WTC11 (cell line): ENCODE results near the gene LDLRAD3. TPM values are rescaled to one million over a fixed set of nuclear protein-coding genes. Genes with fewer than 3 reads are reported as not detected.

Source experiments
- ATAC-seq: fragments of 200-7000 bp; cut with Tn5 transposase; 2 replicates; pipeline ENCODE4 v1.10.0; 2021; ENCODE audit warnings: mild to moderate bottlenecking, moderate library complexity
- CTCF ChIA-PET: fragments of 300-600 bp; sonication (Branson Sonifier 250); formaldehyde crosslinking; loops from one replicate; lab custom pipeline; 2021; ENCODE audit warnings: antibody characterized with exemption; lab: Charles Lee
- POLR2A ChIA-PET: fragments of 350-600 bp; sonication (Branson Sonifier 250); formaldehyde crosslinking; loops from one replicate; lab custom pipeline; 2021; ENCODE audit warnings: antibody characterized with exemption; lab: Charles Lee
- DNase-seq: peaks from one replicate; pipeline ENCODE4 v3.0.0; 2021; ENCODE audit warnings: low spot score
- H3K27ac Mint-ChIP-seq: 2 replicates; pipeline ENCODE4 v1.8.0; 2021; ENCODE audit warnings: mixed read lengths
- H3K27me3 Mint-ChIP-seq: 2 replicates; pipeline ENCODE4 v1.8.0; 2021; ENCODE audit warnings: low read depth, mild to moderate bottlenecking, moderate library complexity, mixed read lengths
- H3K36me3 Mint-ChIP-seq: 2 replicates; pipeline ENCODE4 v1.8.0; 2021; ENCODE audit warnings: mixed read lengths
- H3K4me1 Mint-ChIP-seq: 2 replicates; pipeline ENCODE4 v1.8.0; 2022; ENCODE audit warnings: mixed read lengths
- H3K4me3 Mint-ChIP-seq: 2 replicates; pipeline ENCODE4 v1.8.0; 2021; ENCODE audit warnings: mild to moderate bottlenecking, moderate library complexity, mixed read lengths
- H3K9me3 Mint-ChIP-seq: 2 replicates; pipeline ENCODE4 v1.8.0; 2021; ENCODE audit warnings: mixed read lengths
- ETV6 ChIP-seq: sonication (generic); formaldehyde crosslinking; IDR thresholded peaks from 2 replicates; pipeline ENCODE4 v1.8.1; 2022; ENCODE audit warnings: mild to moderate bottlenecking, missing genetic modification reagents
- FOXP1 ChIP-seq: sonication (generic); formaldehyde crosslinking; IDR thresholded peaks from 2 replicates; pipeline ENCODE4 v1.8.0; 2022; ENCODE audit warnings: missing genetic modification reagents, mild to moderate bottlenecking, moderate library complexity, borderline replicate concordance
- GABPB1 ChIP-seq: sonication (generic); formaldehyde crosslinking; IDR thresholded peaks from 2 replicates; pipeline ENCODE4 v1.8.1; 2023; ENCODE audit warnings: mild to moderate bottlenecking, missing genetic modification reagents
- IRF2 ChIP-seq: sonication (generic); formaldehyde crosslinking; IDR thresholded peaks from 2 replicates; pipeline ENCODE4 v1.8.0; 2022; ENCODE audit warnings: low read depth, missing genetic modification reagents, borderline replicate concordance
- MAX ChIP-seq: sonication (generic); formaldehyde crosslinking; IDR thresholded peaks from 2 replicates; pipeline ENCODE4 v1.8.0; 2022; ENCODE audit warnings: mild to moderate bottlenecking, missing genetic modification reagents
- OVOL2 ChIP-seq: fragments of 250-450 bp; sonication (Bioruptor Pico); IDR thresholded peaks from 2 replicates; pipeline ENCODE4 v1.9.0; 2021; ENCODE audit warnings: mild to moderate bottlenecking, borderline replicate concordance
- SMAD4 ChIP-seq: sonication (generic); formaldehyde crosslinking; IDR thresholded peaks from 2 replicates; pipeline ENCODE4 v1.8.0; 2022; ENCODE audit warnings: mild to moderate bottlenecking, missing genetic modification reagents
- SOX15 ChIP-seq: fragments of 250-450 bp; sonication (Bioruptor Pico); IDR thresholded peaks from 2 replicates; pipeline ENCODE4 v1.9.0; 2021; ENCODE audit warnings: mild to moderate bottlenecking
- TEAD4 ChIP-seq: sonication (generic); formaldehyde crosslinking; IDR thresholded peaks from 2 replicates; pipeline ENCODE4 v1.8.0; 2022; ENCODE audit warnings: mild to moderate bottlenecking, missing genetic modification reagents
- ZNF263 ChIP-seq: sonication (generic); formaldehyde crosslinking; IDR thresholded peaks from 2 replicates; pipeline ENCODE4 v1.8.1; 2022; ENCODE audit warnings: low read depth, mild to moderate bottlenecking, moderate library complexity, missing genetic modification reagents
- ZNF671 ChIP-seq: fragments of 250-450 bp; sonication (Bioruptor Pico); IDR thresholded peaks from 2 replicates; pipeline ENCODE4 v1.8.0; 2021; ENCODE audit warnings: mild to moderate bottlenecking
- total RNA-seq: library from RNA; stranded (reverse); gene quantifications from 3 replicates; pipeline ENCODE4 v1.2.3, GENCODE V29; 2021
- TF ChIP-seq, protein P1 (sequence below): sonication (generic); formaldehyde crosslinking; IDR thresholded peaks from 2 replicates; pipeline ENCODE4 v1.8.1; 2022; ENCODE audit warnings: mild to moderate bottlenecking, missing genetic modification reagents, moderate library complexity, borderline replicate concordance
- TF ChIP-seq, protein P2 (sequence below): fragments of 250-450 bp; sonication (Bioruptor Pico); conservative IDR thresholded peaks from 2 replicates; pipeline ENCODE4 v1.9.0; 2021; ENCODE audit warnings: mild to moderate bottlenecking
- TF ChIP-seq, protein P3 (sequence below): sonication (generic); formaldehyde crosslinking; IDR thresholded peaks from 2 replicates; pipeline ENCODE4 v1.8.0; 2022; ENCODE audit warnings: missing genetic modification reagents
- TF ChIP-seq, protein P4 (sequence below): sonication (generic); formaldehyde crosslinking; IDR thresholded peaks from 2 replicates; pipeline ENCODE4 v1.8.1; 2023; ENCODE audit warnings: mild to moderate bottlenecking, missing genetic modification reagents
- TF ChIP-seq, protein P5 (sequence below): fragments of 250-450 bp; sonication (Bioruptor Pico); IDR thresholded peaks from 2 replicates; pipeline ENCODE4 v1.8.0; 2021; ENCODE audit warnings: mild to moderate bottlenecking
- TF ChIP-seq, protein P6 (sequence below): fragments of 250-450 bp; sonication (Bioruptor Pico); IDR thresholded peaks from 2 replicates; pipeline ENCODE4 v1.9.0; 2021; ENCODE audit warnings: moderate library complexity, mild to moderate bottlenecking, inconsistent platforms, borderline replicate concordance
- TF ChIP-seq, protein P7 (sequence below): sonication (generic); formaldehyde crosslinking; IDR thresholded peaks from 2 replicates; pipeline ENCODE4 v1.8.1; 2023; ENCODE audit warnings: mild to moderate bottlenecking, missing genetic modification reagents, borderline replicate concordance

The LDLRAD3 gene
- total RNA-seq, 1 experiment from 2014 or later = 14.5 TPM

- TF ChIP-seq, protein P1, sequence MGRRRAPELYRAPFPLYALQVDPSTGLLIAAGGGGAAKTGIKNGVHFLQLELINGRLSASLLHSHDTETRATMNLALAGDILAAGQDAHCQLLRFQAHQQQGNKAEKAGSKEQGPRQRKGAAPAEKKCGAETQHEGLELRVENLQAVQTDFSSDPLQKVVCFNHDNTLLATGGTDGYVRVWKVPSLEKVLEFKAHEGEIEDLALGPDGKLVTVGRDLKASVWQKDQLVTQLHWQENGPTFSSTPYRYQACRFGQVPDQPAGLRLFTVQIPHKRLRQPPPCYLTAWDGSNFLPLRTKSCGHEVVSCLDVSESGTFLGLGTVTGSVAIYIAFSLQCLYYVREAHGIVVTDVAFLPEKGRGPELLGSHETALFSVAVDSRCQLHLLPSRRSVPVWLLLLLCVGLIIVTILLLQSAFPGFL = no peak
- TF ChIP-seq OVOL2 (CRISPR knock-in tag) (no peak), MAX (CRISPR knock-in tag) (no peak), ZNF263 (CRISPR knock-in tag) (no peak), SOX15 (no peak), TEAD4 (CRISPR knock-in tag) (no peak), ZNF671 (CRISPR knock-in tag) (no peak), FOXP1 (CRISPR knock-in tag) (no peak)
- TF ChIP-seq, protein P2, sequence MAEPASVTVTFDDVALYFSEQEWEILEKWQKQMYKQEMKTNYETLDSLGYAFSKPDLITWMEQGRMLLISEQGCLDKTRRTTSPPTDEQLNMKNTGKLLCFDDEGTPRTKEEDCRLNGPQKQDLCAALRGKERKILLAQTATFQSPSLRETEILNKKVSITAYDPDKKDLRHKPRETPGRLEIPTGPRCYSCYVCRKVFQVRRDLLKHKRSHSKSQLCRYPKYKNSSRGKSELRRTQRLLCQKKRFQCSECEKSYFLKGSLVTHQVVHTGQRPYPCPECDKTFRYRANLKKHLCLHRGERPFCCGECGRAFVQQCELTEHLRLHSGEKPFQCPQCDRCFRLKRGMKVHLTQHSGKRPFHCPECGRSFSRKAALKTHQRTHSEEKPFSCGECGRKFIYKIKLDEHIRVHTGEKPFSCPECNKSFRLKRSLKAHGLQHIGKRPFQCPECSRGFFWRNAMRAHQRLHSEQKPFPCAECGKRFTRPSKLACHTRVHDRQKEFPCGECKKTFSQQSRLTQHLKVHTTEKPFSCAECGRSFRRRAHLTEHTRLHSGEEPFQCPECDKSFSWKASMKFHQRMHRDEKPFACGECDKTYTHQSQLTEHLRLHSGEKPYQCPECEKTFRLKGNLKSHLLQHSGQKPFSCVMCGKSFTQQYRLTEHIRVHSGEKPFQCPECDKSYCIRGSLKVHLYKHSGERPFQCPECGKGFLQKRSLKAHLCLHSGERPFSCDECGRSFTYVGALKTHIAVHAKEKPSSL (CRISPR knock-in tag) = no peak
- TF ChIP-seq, protein P3, sequence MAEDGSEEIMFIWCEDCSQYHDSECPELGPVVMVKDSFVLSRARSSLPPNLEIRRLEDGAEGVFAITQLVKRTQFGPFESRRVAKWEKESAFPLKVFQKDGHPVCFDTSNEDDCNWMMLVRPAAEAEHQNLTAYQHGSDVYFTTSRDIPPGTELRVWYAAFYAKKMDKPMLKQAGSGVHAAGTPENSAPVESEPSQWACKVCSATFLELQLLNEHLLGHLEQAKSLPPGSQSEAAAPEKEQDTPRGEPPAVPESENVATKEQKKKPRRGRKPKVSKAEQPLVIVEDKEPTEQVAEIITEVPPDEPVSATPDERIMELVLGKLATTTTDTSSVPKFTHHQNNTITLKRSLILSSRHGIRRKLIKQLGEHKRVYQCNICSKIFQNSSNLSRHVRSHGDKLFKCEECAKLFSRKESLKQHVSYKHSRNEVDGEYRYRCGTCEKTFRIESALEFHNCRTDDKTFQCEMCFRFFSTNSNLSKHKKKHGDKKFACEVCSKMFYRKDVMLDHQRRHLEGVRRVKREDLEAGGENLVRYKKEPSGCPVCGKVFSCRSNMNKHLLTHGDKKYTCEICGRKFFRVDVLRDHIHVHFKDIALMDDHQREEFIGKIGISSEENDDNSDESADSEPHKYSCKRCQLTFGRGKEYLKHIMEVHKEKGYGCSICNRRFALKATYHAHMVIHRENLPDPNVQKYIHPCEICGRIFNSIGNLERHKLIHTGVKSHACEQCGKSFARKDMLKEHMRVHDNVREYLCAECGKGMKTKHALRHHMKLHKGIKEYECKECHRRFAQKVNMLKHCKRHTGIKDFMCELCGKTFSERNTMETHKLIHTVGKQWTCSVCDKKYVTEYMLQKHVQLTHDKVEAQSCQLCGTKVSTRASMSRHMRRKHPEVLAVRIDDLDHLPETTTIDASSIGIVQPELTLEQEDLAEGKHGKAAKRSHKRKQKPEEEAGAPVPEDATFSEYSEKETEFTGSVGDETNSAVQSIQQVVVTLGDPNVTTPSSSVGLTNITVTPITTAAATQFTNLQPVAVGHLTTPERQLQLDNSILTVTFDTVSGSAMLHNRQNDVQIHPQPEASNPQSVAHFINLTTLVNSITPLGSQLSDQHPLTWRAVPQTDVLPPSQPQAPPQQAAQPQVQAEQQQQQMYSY (CRISPR knock-in tag) = no peak
- TF ChIP-seq, protein P4, sequence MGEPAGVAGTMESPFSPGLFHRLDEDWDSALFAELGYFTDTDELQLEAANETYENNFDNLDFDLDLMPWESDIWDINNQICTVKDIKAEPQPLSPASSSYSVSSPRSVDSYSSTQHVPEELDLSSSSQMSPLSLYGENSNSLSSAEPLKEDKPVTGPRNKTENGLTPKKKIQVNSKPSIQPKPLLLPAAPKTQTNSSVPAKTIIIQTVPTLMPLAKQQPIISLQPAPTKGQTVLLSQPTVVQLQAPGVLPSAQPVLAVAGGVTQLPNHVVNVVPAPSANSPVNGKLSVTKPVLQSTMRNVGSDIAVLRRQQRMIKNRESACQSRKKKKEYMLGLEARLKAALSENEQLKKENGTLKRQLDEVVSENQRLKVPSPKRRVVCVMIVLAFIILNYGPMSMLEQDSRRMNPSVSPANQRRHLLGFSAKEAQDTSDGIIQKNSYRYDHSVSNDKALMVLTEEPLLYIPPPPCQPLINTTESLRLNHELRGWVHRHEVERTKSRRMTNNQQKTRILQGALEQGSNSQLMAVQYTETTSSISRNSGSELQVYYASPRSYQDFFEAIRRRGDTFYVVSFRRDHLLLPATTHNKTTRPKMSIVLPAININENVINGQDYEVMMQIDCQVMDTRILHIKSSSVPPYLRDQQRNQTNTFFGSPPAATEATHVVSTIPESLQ (CRISPR knock-in tag) = no peak
Observed at GRCh38 chr11:36109590-36109849, 165.7 kb downstream of the LDLRAD3 start (continued).

DNA sequence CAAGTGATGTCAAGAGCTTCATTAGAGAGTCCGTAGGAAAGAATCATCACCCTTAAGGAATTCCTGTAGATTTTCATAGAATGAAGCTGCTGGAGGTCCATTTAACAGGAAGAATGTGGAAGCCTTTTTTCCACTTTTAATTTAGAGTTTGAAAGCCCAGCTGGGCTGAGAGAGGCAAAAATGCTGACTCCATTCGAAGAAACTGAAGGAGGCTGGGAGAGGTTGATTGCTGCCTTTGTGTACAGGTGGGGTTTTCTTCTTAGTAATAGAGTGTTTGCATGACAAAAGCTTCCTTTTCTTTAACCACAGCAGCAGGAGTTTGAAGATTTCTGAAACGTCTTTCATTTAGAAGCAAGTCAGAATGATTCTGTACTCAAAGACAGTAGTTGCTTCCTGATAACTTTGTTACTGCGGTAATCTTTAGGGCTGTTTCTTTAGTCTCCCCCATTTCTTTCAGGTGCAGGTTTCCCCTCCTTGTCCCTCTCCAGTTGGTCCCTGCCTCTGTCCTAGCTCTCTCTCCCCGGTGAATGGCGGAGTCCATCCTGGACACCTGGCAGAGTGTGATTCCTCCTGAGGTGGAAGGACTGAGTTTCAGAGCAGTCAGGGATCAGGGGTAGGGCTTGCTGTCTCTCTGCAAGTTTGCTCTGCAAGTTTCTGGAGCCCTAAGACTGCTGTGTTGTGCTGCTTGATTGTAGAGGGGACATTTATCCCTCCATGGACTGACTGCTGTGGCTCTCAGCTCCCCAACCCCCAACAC lies 166.2 kb downstream of the LDLRAD3 start:
- ChIA-PET POLR2A (interaction anchor here (0.7 to 1.7 kb wide), 8 partner anchors 9 to 288 kb away, joined by 3 to 5 read pairs (median 4); no protein-coding TSS in a partner anchor), CTCF (interaction anchor here (0.6 to 4.3 kb wide), 13 partner anchors 8 to 288 kb away, joined by 3 to 33 read pairs (median 5); no protein-coding TSS in a partner anchor)
- peak; percentile 47 for DNase-seq
- TF ChIP-seq, protein P5, sequence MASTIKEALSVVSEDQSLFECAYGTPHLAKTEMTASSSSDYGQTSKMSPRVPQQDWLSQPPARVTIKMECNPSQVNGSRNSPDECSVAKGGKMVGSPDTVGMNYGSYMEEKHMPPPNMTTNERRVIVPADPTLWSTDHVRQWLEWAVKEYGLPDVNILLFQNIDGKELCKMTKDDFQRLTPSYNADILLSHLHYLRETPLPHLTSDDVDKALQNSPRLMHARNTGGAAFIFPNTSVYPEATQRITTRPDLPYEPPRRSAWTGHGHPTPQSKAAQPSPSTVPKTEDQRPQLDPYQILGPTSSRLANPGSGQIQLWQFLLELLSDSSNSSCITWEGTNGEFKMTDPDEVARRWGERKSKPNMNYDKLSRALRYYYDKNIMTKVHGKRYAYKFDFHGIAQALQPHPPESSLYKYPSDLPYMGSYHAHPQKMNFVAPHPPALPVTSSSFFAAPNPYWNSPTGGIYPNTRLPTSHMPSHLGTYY (CRISPR knock-in tag) = peak; percentile 14; the same call in 1 of the 2 replicates
- TF ChIP-seq GABPB1 = no peak
- TF ChIP-seq, protein P6, sequence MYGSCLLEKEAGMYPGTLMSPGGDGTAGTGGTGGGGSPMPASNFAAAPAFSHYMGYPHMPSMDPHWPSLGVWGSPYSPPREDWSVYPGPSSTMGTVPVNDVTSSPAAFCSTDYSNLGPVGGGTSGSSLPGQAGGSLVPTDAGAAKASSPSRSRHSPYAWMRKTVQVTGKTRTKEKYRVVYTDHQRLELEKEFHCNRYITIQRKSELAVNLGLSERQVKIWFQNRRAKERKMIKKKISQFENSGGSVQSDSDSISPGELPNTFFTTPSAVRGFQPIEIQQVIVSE (CRISPR knock-in tag) = no peak
- TF ChIP-seq IRF2 (CRISPR knock-in tag) = no peak
- TF ChIP-seq, protein P7, sequence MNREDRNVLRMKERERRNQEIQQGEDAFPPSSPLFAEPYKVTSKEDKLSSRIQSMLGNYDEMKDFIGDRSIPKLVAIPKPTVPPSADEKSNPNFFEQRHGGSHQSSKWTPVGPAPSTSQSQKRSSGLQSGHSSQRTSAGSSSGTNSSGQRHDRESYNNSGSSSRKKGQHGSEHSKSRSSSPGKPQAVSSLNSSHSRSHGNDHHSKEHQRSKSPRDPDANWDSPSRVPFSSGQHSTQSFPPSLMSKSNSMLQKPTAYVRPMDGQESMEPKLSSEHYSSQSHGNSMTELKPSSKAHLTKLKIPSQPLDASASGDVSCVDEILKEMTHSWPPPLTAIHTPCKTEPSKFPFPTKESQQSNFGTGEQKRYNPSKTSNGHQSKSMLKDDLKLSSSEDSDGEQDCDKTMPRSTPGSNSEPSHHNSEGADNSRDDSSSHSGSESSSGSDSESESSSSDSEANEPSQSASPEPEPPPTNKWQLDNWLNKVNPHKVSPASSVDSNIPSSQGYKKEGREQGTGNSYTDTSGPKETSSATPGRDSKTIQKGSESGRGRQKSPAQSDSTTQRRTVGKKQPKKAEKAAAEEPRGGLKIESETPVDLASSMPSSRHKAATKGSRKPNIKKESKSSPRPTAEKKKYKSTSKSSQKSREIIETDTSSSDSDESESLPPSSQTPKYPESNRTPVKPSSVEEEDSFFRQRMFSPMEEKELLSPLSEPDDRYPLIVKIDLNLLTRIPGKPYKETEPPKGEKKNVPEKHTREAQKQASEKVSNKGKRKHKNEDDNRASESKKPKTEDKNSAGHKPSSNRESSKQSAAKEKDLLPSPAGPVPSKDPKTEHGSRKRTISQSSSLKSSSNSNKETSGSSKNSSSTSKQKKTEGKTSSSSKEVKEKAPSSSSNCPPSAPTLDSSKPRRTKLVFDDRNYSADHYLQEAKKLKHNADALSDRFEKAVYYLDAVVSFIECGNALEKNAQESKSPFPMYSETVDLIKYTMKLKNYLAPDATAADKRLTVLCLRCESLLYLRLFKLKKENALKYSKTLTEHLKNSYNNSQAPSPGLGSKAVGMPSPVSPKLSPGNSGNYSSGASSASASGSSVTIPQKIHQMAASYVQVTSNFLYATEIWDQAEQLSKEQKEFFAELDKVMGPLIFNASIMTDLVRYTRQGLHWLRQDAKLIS (CRISPR knock-in tag) = no peak
- TF ChIP-seq ZNF671 (CRISPR knock-in tag) = peak; percentile 23; the same call in 1 of the 2 replicates
- 0 out of 2 replicates have a peak, but pooled peaks have one; percentile 18 for TF ChIP-seq ETV6
- no peak for TF ChIP-seq SMAD4 (CRISPR knock-in tag)
- peak overlapping the region; percentile 99 for H3K27ac Mint-ChIP-seq
- H3K4me3 Mint-ChIP-seq = peak overlapping the region; percentile 40
- H3K4me1 Mint-ChIP-seq = peaks cover 60% of the 10 kb centered on the region
- H3K9me3 Mint-ChIP-seq = peaks cover 21% of the 10 kb centered on the region
- peaks cover 54% of the 10 kb centered on the region for H3K36me3 Mint-ChIP-seq
- peak; percentile 77 for ATAC-seq
- no peaks in the 10 kb centered on the region; the same call in 1 of the 2 replicates for H3K27me3 Mint-ChIP-seq
